Fibroblast of villous mesenchyme (primary cell): Measurements from ENCODE around the gene YEATS2. TPM values are rescaled to one million over a fixed set of nuclear protein-coding genes. Genes with fewer than 3 reads are reported as not detected.

ENCODE experiments used
- DNase-seq: peaks from one replicate; pipeline ENCODE4 v3.0.0-alpha.2; 2010; ENCODE audit warnings: low read depth
- H3K4me3 ChIP-seq: 2 replicates; pipeline ENCODE4 v1.5.1; 2011; ENCODE audit warnings: low read depth, mild to moderate bottlenecking, low read length
- CTCF ChIP-seq: IDR thresholded peaks from 2 replicates; pipeline ENCODE4 v1.5.1; 2012; ENCODE audit warnings: low read depth, mild to moderate bottlenecking, low read length; ENCODE audit not compliant: insufficient read depth
- total RNA-seq: library from RNA; depleted of rRNA; stranded (reverse); fragments of >200 nt; gene quantifications from 2 replicates; pipeline ENCODE4 v1.2.3, GENCODE V29; 2012

Gene YEATS2
- total RNA-seq, 1 donor = 57.0 TPM

- DNase-seq = peak; percentile 44
- TF ChIP-seq CTCF = no peak
- H3K4me3 ChIP-seq = no peak overlapping the region
Observed at GRCh38 chr3:183711516-183711915, 13.9 kb downstream of the YEATS2 start.

- no peak overlapping the region for H3K4me3 ChIP-seq
- DNase-seq = no peak
- no peak for TF ChIP-seq CTCF
Observed at GRCh38 chr3:183714622-183715021, 17.0 kb downstream of the YEATS2 start.

- no peak for TF ChIP-seq CTCF
- H3K4me3 ChIP-seq = no peak overlapping the region
- DNase-seq = no peak
Observed at GRCh38 chr3:183718012-183718411, 20.4 kb downstream of the YEATS2 start.

GRCh38 chr3:183725387-183725786 lies 27.8 kb downstream of the YEATS2 start:
- no peak for TF ChIP-seq CTCF
- DNase-seq = no peak
- H3K4me3 ChIP-seq = no peak overlapping the region

DNA sequence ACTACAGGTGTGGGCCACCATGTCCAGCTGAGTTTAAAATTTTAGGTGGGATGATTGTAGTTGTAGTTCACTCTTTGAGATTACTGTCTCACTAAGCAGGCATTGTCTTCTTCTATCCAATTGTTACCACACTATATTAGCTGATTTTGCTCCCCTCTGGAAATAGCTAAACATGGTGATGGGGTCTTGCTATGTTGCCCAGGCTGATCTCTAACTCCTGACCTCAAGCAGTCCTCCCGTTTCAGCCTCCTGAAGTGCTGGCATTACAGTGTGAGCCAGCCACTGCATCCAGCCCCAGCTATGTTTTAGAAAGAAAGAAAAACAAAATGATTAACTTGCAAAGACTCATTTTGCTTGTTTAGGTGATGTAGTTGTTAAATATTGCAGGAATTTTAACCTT lies 30.6 kb downstream of the YEATS2 start:
- no peak for TF ChIP-seq CTCF
- DNase-seq = no peak
- no peak overlapping the region for H3K4me3 ChIP-seq

GRCh38 chr3:183730361-183730760 lies 32.8 kb downstream of the YEATS2 start:
- no peak overlapping the region for H3K4me3 ChIP-seq
- DNase-seq = no peak
- no peak for TF ChIP-seq CTCF

DNA sequence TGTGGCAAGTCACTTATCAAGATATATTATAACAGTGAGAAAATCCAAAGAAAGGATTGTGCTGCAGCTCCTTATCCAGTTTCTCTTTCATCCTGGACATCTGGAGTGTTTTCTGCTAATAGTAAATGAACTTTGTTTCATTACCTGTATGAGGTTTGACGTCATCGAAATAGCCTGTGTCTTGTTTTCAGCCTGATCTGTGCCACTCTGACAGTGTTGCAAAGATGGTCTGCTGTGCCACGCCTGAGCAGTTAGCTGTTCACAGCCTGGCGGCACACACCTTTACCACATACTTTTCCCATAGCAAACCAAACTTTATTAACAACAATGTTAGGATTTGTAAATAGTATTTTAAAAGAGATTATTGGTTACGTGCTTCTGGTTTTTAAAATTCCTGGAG lies 34.0 kb downstream of the YEATS2 start:
- no peak for DNase-seq
- TF ChIP-seq CTCF = no peak
- no peak overlapping the region for H3K4me3 ChIP-seq
